Hematopoietic multipotent progenitor cell (in vitro differentiated cells): ENCODE data around the gene DAAM2. TPM values are rescaled to one million over a fixed set of nuclear protein-coding genes. Genes with fewer than 3 reads are reported as not detected.

Source experiments
- DNase-seq, 3 donors: peaks; one replicate each; pipeline ENCODE4 v3.0.0-alpha.2; 2011 to 2015; ENCODE audit warnings: low read depth in 2 of 3, low spot score in 2 of 3
- total RNA-seq: library from RNA; depleted of rRNA; stranded (reverse); fragments of >200 nt; gene quantifications from one replicate; pipeline ENCODE4 v1.2.3, GENCODE V29; 2012

Gene DAAM2
- total RNA-seq, 1 donor = under 0.01 TPM

DNA sequence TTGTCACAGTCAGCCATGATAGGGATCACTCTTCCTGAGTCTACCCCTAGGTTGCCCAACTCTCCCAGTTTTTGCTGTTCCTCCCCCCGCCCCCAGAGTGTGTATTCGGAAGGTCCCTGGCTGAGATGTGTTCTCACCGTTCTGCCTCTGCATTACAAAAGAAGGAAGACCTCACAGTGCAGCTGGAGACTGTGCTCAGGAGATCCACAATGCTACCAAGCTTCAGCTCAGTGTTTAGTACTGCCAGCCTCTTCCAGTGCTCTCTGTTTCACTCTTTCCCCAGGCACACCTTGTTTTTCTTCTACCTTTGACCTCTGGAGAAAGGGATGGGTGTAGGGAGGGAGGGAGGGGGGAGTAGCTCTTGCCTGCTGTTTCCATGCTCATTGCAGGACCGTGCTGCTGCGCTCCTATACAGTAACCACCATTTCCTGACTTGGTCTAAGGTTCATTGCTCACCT, 155.5 kb downstream of the DAAM2 start:
- no peak for DNase-seq

DNA sequence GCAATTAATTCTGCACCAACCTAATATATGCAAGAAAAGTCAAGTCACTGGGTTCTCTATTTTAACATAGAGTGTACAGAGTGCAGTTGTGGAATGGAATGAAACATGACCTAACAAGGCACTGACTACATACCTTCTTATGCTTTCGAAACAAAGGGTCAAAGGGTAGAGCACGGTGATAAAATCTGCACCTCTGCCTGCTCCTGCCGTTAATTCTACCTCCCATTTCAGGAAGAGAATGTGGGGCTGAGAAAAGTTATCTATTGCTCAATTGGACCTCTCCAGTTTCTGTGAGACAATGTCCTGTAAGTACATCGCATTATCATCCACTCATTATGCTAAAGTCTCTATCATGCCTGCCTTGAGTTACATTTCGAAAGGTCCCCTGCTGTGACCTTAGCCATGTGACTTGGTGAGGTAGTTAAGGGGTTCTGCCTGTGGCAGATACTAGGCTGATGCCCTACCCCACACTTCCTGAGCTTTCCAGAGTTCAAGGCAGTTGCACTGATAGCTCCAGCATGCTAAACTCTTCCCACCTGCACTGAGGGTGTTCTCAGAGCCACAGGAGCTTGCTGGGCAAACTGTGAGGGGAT, 156.1 kb downstream of the DAAM2 start:
- DNase-seq = no peak

DNA sequence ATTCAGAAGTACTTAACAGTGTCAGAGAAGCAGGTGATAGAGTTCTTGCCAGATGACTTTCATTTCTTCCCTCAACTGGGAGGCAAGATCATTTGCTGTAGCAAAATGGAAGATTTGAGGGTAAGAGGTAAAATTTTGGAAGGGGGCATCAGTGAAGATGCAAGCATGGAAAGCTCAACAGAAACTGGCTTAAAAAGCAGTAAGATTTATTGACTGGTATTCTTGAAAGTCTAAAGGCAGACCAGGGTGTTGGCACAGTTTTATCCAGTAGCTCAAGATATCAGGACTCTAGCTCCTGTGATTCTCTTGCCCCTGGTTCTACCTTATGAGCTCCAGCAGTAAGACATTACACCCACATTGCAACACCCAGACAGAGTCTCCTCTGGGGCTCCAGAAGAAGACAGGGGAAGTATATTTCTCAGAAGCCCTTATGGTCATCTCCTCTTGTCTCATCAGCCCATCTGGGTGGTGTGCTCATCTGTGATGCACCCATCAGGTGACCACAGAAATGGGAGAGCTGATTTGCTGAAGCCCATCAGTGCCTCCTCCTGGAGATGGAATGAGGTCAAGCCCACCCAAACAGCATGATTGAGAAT, 158.0 kb downstream of the DAAM2 start:
- no peak for DNase-seq

DNA sequence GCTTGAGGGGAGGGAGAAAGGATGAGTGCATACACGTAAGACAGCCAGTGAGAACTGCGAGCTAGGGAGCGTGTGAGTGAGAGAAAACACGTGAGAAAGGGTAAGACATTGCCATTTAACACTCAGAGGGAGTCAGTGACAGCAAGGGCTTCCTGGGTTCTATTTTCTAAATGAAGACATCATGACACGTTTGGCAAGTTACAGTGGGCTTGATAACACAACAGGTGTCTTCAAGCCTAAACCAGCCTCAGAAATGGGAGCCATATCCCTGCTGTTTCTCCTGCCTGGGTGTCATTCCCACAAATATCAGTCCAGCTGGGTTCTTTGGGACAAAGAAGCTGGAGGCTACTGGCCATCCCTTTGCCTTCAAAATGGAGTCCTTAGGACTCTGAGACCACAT, 159.0 kb downstream of the DAAM2 start:
- DNase-seq = no peak

DNA sequence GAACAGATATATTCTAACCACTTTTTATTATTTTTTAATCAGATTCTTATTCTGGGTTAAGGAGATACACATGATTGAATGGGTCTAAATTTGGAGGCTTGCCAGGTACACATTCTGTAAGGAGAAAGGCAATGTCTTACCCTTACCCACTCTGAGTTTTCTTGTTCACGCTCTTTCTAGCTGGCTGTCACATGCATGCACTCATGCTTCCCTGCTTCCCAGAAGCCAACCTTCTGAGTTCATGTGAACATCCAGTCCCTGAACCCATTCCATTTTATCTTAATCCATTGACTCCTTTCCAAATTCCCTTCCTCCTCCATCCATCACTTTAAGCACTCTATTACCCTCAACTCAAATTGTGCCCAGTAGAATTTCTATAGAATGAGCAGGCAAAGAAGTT, 159.5 kb downstream of the DAAM2 start:
- no peak for DNase-seq

DNA sequence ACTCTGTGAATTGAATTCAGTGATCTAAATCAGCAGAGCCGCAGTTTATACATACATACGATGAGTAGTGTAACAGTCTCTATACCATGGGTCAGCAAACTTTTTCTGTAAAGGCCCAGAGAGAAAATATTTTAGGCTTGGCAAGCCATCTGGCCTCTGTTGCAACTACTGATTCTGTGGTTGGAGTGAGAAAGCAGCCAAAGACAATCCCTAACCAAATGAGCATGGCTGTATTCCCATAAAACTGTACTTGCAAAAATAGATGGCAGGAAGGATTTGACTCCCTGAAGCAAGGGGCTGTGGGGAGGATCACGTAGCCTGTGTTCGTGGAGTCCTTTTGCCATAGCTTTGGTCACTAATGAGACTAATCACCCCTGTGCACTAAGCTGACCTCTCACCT, 160.0 kb downstream of the DAAM2 start:
- DNase-seq = no peak

DNA sequence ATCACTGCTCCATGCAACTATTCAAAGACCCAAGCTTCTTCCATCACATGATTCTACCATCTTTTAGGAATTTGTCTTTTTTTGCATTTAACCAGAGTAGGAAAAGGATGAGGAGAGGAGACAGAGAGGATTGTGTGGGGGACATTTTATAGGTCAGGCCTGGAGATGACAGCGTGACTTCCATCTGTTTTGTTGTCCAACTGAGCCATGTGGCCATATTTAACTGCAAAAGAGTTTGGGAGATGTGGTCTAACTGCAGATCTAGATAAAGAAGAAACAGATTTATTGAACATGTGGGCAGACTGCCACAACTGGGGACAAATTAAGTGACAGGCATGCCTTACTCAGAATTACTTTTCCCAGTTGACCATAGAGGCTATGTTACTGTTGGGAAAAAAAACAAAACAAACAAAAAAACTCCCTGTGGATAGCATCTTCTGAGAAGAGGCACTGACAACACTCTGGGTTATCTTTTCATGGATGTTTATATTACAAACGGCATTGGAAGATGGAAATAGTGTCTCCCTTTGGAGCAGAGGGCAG, 161.0 kb downstream of the DAAM2 start:
- no peak for DNase-seq

Other genes starting within 250 kb of the DAAM2 start
- gene KIF6, start 67.0 kb upstream of the DAAM2 start, total RNA-seq = under 0.01 TPM
- gene MOCS1, start 142.1 kb downstream of the DAAM2 start, total RNA-seq = 2.2 TPM